Vagina (tissue), 2 donors: ENCODE measurements around the gene TBL1X.
"Not testable (repeated sequence)": the region's sequence is repeated elsewhere in the genome, so short reads cannot be mapped to it uniquely, and the experiment has no call there.

Source experiments
- CTCF ChIP-seq, 3 experiments: fragments of 450-650 bp in 2 of 3; fragments of 200-600 bp in 1 of 3; sonication (generic) in 1 of 3; IDR thresholded peaks; one replicate each; pipeline ENCODE4 v1.5.1; 2017 to 2019; ENCODE audit warnings: antibody characterized with exemption in 3 of 3, mild to moderate bottlenecking in 2 of 3, moderate library complexity in 2 of 3
- POLR2AphosphoS5 ChIP-seq, 2 donors: sonication (generic); formaldehyde crosslinking; IDR thresholded peaks; one replicate each; pipeline ENCODE4 v1.9.0; 2017; ENCODE audit warnings: antibody characterized with exemption in 2 of 2, mild to moderate bottlenecking in 2 of 2, low read depth in 1 of 2; ENCODE audit not compliant: insufficient read depth in 1 of 2

DNA sequence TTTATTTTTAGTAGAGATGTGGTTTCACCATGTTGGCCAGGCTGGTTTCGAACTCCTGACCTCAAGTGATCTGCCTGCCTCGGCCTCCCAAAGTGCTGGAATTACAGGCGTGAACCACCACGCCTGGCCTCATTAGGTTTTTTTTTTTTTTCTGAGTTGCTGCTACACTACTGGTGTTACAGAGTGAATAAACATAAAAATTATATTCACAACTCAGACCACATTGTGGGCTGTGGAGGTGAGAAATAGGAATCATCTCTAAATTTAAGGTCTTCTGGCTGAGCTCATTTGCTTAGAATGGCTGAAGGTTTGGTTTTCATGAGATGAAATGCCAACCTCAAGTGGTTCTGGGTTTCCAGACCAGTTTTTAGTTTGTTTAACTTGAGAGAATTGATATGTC lies 10.6 kb downstream of the TBL1X start:
- not testable (repeated sequence) for TF ChIP-seq CTCF (IDR thresholded peaks at IDR 0.05); POLR2AphosphoS5 (IDR thresholded peaks at IDR 0.05; ENCODE audit: insufficient read depth in 1 of 2, low read depth in 1 of 2)
